ENCODE measurements around the gene FBXL20. TPM values are rescaled to one million over a fixed set of nuclear protein-coding genes. Genes with fewer than 3 reads are reported as not detected.

FBXL20 gene
- total and polyA plus RNA-seq, 2 donors (not counting 3 experiments of a cell fraction or from before 2014, with no cell fraction given), result 4.6 to 18.0 TPM

DNA sequence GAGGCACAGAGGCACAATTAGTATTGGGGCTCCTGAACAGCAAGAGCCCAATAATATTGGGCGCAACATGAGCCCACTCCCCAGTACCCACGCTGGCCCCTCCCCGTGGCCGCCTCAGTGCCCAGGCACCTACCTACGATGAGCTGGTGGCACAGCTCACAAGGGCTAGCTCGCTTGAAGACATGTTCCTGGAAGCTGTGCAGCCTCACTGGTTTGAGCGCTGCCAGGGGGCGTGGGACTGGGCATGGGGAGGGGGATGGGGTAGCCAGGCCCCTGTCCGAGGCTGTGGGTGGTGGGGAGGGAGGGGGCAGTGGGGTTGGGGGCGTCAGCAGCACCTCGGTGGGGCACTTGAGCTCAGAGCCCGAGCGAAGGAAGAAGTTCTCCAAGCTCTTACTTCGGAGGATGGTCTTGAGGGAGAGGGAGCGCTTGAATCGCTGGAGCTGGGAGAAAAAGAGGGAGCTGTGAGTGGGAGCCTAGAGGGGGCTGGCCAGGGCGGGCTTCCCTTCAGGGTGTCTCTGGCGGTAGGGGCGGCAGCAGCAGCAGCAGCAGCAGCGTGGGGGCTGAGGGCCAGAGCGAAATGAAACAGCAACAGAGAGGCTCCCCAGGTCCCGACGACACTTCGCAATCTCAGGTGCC, 183.6 kb downstream of the FBXL20 start:
- Histone ChIP-seq H3K4me1 (ENCODE audit: control insufficient read depth, extremely low read depth, insufficient read depth, low read length) (no peaks in the 10 kb centered on the region), H3K9me3 (replicated peaks; ENCODE audit: control insufficient read depth, insufficient read depth, low read length) (no peaks in the 10 kb centered on the region), H3K36me3 (ENCODE audit: control insufficient read depth in 2 of 2, extremely low read depth in 1 of 2, insufficient read depth in 2 of 2, low read length in 2 of 2) (no peaks in the 10 kb centered on the region), H3K4me2 (ENCODE audit: insufficient read depth, low read length) (no peak overlapping the region), H3K27me3 (ENCODE audit: control insufficient read depth in 2 of 2, insufficient read depth in 2 of 2, low read length in 2 of 2) (peaks cover 15 to 19% of the 10 kb centered on the region in 2 experiments), H4K20me1 (replicated peaks; ENCODE audit: control insufficient read depth, extremely low read depth, insufficient read depth, low read length) (no peaks in the 10 kb centered on the region), H2AFZ (ENCODE audit: low read depth, low read length) (no peak overlapping the region), H3K4me3 (replicated peaks in 1 of 3; ENCODE audit: insufficient read depth in 1 of 3, low read depth in 1 of 3, low read length in 3 of 3) (no peak overlapping the region), H3K9ac (replicated peaks; ENCODE audit: extremely low read depth, insufficient read depth, low read length) (no peak overlapping the region), H3K27ac (ENCODE audit: insufficient read depth, low read depth, low read length) (no peak overlapping the region), H3K9me1 (replicated peaks; ENCODE audit: control insufficient read depth, extremely low read depth, insufficient read depth, low read length) (no peaks in the 10 kb centered on the region), H3K79me2 (ENCODE audit: control insufficient read depth, insufficient read depth, low read length) (no peaks in the 10 kb centered on the region)
- POLR2A ChIA-PET, result interaction anchor here (0.7 kb wide), 1 partner anchor 18 kb away, joined by 3 read pairs; the partner anchor contains the start of gene RPL19
- DNase-seq (ENCODE audit: low read depth, low spot score) (no peak), FAIRE-seq (no peak)
- CTCF ChIA-PET, result interaction anchor here (0.6 to 1.6 kb wide), 10 partner anchors 8 to 27 kb away, joined by 3 to 15 read pairs (median 4); partner anchors contain the start of genes RPL19 and STAC2
- TF ChIP-seq, protein P1, sequence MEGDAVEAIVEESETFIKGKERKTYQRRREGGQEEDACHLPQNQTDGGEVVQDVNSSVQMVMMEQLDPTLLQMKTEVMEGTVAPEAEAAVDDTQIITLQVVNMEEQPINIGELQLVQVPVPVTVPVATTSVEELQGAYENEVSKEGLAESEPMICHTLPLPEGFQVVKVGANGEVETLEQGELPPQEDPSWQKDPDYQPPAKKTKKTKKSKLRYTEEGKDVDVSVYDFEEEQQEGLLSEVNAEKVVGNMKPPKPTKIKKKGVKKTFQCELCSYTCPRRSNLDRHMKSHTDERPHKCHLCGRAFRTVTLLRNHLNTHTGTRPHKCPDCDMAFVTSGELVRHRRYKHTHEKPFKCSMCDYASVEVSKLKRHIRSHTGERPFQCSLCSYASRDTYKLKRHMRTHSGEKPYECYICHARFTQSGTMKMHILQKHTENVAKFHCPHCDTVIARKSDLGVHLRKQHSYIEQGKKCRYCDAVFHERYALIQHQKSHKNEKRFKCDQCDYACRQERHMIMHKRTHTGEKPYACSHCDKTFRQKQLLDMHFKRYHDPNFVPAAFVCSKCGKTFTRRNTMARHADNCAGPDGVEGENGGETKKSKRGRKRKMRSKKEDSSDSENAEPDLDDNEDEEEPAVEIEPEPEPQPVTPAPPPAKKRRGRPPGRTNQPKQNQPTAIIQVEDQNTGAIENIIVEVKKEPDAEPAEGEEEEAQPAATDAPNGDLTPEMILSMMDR (IDR thresholded peaks at IDR 0.05; ENCODE audit: extremely low read depth in 1 of 2, insufficient read depth in 1 of 2, low read depth in 1 of 2, low read length in 2 of 2), result no peak
- TF ChIP-seq EZH2 (IDR thresholded peaks at IDR 0.05; ENCODE audit: borderline replicate concordance, low read depth, low read length, severe bottlenecking) (no peak), POLR2AphosphoS5 (IDR thresholded peaks at IDR 0.05; ENCODE audit: insufficient read depth, low read depth, low read length) (no peak), GATA2 (IDR thresholded peaks at IDR 0.05; ENCODE audit: insufficient read depth, insufficient read length, low read depth, low read length) (no peak)
- TF ChIP-seq, protein P2, sequence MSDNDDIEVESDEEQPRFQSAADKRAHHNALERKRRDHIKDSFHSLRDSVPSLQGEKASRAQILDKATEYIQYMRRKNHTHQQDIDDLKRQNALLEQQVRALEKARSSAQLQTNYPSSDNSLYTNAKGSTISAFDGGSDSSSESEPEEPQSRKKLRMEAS (IDR thresholded peaks at IDR 0.05; ENCODE audit: insufficient read depth, insufficient read length), result no peak
- BruUV-seq (replicated peaks), result no TSS peak
- dilution Hi-C loops (cut with MboI; ENCODE audit: extremely low pct_ligation_motif_present, low sequenced_read_pairs), result no loop called here
- intact Hi-C loops (cut with micrococcal nuclease), result no loop called here

Measured in endothelial cell of umbilical vein (primary cell).